ENCODE measurements around the gene CACNG1. TPM values are rescaled to one million over a fixed set of nuclear protein-coding genes. Genes with fewer than 3 reads are reported as not detected.
"Not testable (repeated sequence)": the region's sequence is repeated elsewhere in the genome, so short reads cannot be mapped to it uniquely, and the experiment has no call there.

CACNG1 gene
- total and polyA plus RNA-seq, 2 experiments from 2014 or later, result not detected

DNA sequence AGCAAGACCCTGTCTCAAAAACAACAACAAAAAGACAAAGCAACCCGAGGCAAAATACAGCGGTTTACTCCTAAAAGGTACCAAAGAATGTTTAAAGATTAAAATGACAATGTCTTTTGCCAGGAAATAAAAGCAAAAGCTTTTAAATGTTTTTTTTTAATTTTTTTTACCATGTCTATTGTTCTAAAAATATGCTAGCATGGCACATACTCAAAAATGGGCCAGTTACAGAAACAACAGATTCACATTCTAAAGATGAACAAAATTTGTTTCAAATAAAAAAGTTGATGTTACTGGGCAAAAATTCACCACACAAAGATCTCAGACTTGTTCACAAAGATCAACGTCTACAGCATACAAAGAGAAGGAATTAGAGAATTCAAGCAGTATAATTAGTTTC is 41.1 kb downstream of the CACNG1 start:
- DNase-seq (ENCODE audit: low spot score), result no peak
- 95% methylated on average over 3 of the region's 3 CpGs for WGBS (ENCODE audit: low lambda C conversion rate, missing lambda C conversion rate)
- Histone ChIP-seq H2AFZ (no peak overlapping the region), H3K4me1 (ENCODE audit: insufficient read depth) (no peaks in the 10 kb centered on the region), H3K27ac (no peak overlapping the region), H3K9me2 (replicated peaks; ENCODE audit: insufficient read depth) (no peaks in the 10 kb centered on the region), H3K9me3 (ENCODE audit: low read depth) (no peaks in the 10 kb centered on the region), H3K4me2 (no peak overlapping the region), H3K27me3 (no peaks in the 10 kb centered on the region), H4K20me1 (ENCODE audit: insufficient read depth, poor library complexity, severe bottlenecking) (peaks cover 5% of the 10 kb centered on the region), H3K79me2 (peaks cover 32% of the 10 kb centered on the region), H3K36me3 (replicated peaks; ENCODE audit: insufficient read depth, low read depth) (no peaks in the 10 kb centered on the region), H3K4me3 (no peak overlapping the region)
- TF ChIP-seq, protein P1, sequence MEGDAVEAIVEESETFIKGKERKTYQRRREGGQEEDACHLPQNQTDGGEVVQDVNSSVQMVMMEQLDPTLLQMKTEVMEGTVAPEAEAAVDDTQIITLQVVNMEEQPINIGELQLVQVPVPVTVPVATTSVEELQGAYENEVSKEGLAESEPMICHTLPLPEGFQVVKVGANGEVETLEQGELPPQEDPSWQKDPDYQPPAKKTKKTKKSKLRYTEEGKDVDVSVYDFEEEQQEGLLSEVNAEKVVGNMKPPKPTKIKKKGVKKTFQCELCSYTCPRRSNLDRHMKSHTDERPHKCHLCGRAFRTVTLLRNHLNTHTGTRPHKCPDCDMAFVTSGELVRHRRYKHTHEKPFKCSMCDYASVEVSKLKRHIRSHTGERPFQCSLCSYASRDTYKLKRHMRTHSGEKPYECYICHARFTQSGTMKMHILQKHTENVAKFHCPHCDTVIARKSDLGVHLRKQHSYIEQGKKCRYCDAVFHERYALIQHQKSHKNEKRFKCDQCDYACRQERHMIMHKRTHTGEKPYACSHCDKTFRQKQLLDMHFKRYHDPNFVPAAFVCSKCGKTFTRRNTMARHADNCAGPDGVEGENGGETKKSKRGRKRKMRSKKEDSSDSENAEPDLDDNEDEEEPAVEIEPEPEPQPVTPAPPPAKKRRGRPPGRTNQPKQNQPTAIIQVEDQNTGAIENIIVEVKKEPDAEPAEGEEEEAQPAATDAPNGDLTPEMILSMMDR (IDR thresholded peaks at IDR 0.05; ENCODE audit: poor library complexity), result no peak
- TF ChIP-seq EZH2 (IDR thresholded peaks at IDR 0.05; ENCODE audit: borderline replicate concordance), result no peak
- TF ChIP-seq EZH2phosphoT487 (IDR thresholded peaks at IDR 0.05; ENCODE audit: low read depth, severe bottlenecking, unreplicated experiment), result no peak

DNA sequence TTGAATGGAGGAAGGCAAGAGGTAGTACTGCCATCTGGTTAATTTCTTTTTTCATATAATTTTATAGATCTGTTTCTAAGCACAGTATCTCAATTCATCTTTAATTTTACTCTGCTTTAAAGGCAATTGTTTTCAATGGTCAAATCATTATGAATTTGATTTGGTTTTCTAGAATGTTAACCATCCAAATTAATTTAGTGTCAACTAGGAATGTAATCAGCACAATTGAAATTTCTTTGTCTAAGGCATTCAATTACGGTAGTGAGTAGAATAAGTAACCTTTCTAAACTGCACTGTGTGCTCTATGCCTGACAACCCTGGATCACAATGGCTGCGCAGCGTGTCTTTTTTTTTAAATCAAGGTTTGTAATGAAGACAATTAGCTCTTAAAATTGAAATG is 44.3 kb downstream of the CACNG1 start:
- no peaks in the 10 kb centered on the region for H3K4me1 ChIP-seq (ENCODE audit: insufficient read depth)
- H4K20me1 ChIP-seq (ENCODE audit: insufficient read depth, poor library complexity, severe bottlenecking), result peaks cover 11% of the 10 kb centered on the region
- H3K9me3 ChIP-seq (ENCODE audit: low read depth), result no peaks in the 10 kb centered on the region
- no peak overlapping the region for H3K4me2 ChIP-seq
- 96% methylated on average over 3 of the region's 3 CpGs for WGBS (ENCODE audit: low lambda C conversion rate, missing lambda C conversion rate)
- H3K4me3 ChIP-seq, result no peak overlapping the region
- peaks cover 44% of the 10 kb centered on the region for H3K79me2 ChIP-seq
- no peak overlapping the region for H3K27ac ChIP-seq
- H3K36me3 ChIP-seq (replicated peaks; ENCODE audit: insufficient read depth, low read depth), result no peaks in the 10 kb centered on the region
- H2AFZ ChIP-seq, result no peak overlapping the region
- no peak for DNase-seq (ENCODE audit: low spot score)
- H3K27me3 ChIP-seq, result no peaks in the 10 kb centered on the region
- H3K9me2 ChIP-seq (replicated peaks; ENCODE audit: insufficient read depth), result no peaks in the 10 kb centered on the region
- no peak for TF ChIP-seq EZH2 (IDR thresholded peaks at IDR 0.05; ENCODE audit: borderline replicate concordance)
- TF ChIP-seq, protein P1 (IDR thresholded peaks at IDR 0.05; ENCODE audit: poor library complexity), result no peak

DNA sequence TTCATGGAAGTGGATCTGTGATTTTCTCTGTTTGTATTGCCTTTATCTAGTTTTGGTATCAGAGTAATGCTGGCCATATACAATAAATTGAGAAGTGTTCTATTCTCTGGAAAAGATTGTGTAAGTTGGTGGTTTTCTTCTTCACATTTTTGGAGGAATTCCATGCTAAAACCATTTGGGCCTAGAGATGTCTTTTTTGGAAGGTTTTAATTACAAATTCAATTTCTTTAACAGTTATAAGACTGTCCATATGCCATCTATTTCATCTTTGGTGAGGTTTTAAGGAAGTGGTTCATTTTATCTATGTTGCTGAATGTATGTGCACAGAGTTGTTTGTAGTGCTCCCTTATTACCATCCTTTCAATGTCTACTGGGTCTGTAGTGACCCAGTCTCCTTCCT is 46.0 kb downstream of the CACNG1 start:
- peaks cover 11% of the 10 kb centered on the region for H4K20me1 ChIP-seq (ENCODE audit: insufficient read depth, poor library complexity, severe bottlenecking)
- H3K27me3 ChIP-seq, result no peaks in the 10 kb centered on the region
- H3K4me3 ChIP-seq, result no peak overlapping the region
- no peak overlapping the region for H2AFZ ChIP-seq
- TF ChIP-seq EZH2phosphoT487 (IDR thresholded peaks at IDR 0.05; ENCODE audit: low read depth, severe bottlenecking, unreplicated experiment) (no peak), EZH2 (IDR thresholded peaks at IDR 0.05; ENCODE audit: borderline replicate concordance) (no peak)
- TF ChIP-seq, protein P1 (IDR thresholded peaks at IDR 0.05; ENCODE audit: poor library complexity), result no peak
- H3K9me3 ChIP-seq (ENCODE audit: low read depth), result no peaks in the 10 kb centered on the region
- H3K27ac ChIP-seq, result no peak overlapping the region
- H3K79me2 ChIP-seq, result peaks cover 50% of the 10 kb centered on the region
- no peaks in the 10 kb centered on the region for H3K4me1 ChIP-seq (ENCODE audit: insufficient read depth)
- H3K36me3 ChIP-seq (replicated peaks; ENCODE audit: insufficient read depth, low read depth), result no peaks in the 10 kb centered on the region
- DNase-seq (ENCODE audit: low spot score), result no peak
- H3K9me2 ChIP-seq (replicated peaks; ENCODE audit: insufficient read depth), result no peaks in the 10 kb centered on the region
- H3K4me2 ChIP-seq, result no peak overlapping the region

DNA sequence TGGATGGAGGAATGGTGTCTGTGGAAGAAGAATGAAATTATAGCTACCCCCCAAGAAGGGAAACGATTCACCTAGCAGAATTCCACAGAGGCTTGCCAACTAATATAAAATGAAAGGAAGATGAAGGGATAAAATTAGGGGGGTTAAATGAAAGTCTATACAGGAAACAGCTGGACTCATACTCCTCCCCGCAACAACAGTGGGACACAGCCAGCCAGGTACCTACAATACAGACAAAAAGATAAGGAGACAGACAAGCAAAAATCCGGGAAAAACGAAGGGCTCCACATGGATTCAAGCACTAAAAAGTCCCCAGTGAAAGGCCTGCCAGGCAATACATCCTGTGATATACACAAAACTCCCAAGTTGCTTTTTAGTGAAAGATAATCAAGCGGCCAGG is 47.9 kb downstream of the CACNG1 start:
- H3K4me3 ChIP-seq, result no peak overlapping the region
- no peak for TF ChIP-seq EZH2 (IDR thresholded peaks at IDR 0.05; ENCODE audit: borderline replicate concordance)
- no peak for TF ChIP-seq EZH2phosphoT487 (IDR thresholded peaks at IDR 0.05; ENCODE audit: low read depth, severe bottlenecking, unreplicated experiment)
- TF ChIP-seq, protein P1 (IDR thresholded peaks at IDR 0.05; ENCODE audit: poor library complexity), result no peak
- no peaks in the 10 kb centered on the region for H3K9me2 ChIP-seq (replicated peaks; ENCODE audit: insufficient read depth)
- no peaks in the 10 kb centered on the region for H3K4me1 ChIP-seq (ENCODE audit: insufficient read depth)
- 90% methylated on average over 5 of the region's 5 CpGs for WGBS (ENCODE audit: low lambda C conversion rate, missing lambda C conversion rate)
- no peaks in the 10 kb centered on the region for H3K9me3 ChIP-seq (ENCODE audit: low read depth)
- peaks cover 11% of the 10 kb centered on the region for H4K20me1 ChIP-seq (ENCODE audit: insufficient read depth, poor library complexity, severe bottlenecking)
- H3K79me2 ChIP-seq, result peaks cover 62% of the 10 kb centered on the region
- H3K27me3 ChIP-seq, result no peaks in the 10 kb centered on the region
- no peaks in the 10 kb centered on the region for H3K36me3 ChIP-seq (replicated peaks; ENCODE audit: insufficient read depth, low read depth)
- H2AFZ ChIP-seq, result no peak overlapping the region
- H3K4me2 ChIP-seq, result no peak overlapping the region
- no peak for DNase-seq (ENCODE audit: low spot score)
- H3K27ac ChIP-seq, result no peak overlapping the region

DNA sequence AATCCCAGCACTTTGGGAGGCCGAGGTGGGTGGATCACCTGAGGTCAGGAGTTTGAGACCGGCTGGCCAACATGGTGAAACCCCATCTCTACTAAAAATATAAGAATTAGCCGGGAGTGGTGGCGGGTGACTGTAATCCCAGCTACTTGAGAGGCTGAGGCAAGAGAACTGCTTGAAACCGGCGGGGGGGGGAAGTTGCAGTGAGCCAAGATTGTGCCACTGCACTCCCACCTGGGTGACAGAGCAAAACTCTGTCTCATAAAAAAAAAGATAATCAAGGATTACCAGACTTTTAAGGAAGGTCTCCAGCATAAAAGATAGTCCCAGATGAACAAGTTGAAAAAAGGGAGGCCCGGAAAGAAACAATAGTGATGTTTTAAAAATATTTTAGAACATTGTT is 48.4 kb downstream of the CACNG1 start:
- not testable (repeated sequence) for H3K4me3 ChIP-seq; H3K9me3 ChIP-seq (ENCODE audit: low read depth); DNase-seq (ENCODE audit: low spot score); H3K9me2 ChIP-seq (replicated peaks; ENCODE audit: insufficient read depth); H3K4me1 ChIP-seq (ENCODE audit: insufficient read depth); H3K27me3 ChIP-seq; H3K36me3 ChIP-seq (replicated peaks; ENCODE audit: insufficient read depth, low read depth); H2AFZ ChIP-seq; H3K4me2 ChIP-seq; H3K27ac ChIP-seq
- Histone ChIP-seq H4K20me1 (ENCODE audit: insufficient read depth, poor library complexity, severe bottlenecking) (peaks cover 11% of the 10 kb centered on the region), H3K79me2 (peaks cover 64% of the 10 kb centered on the region)
- 77% methylated on average over 6 of the region's 7 CpGs for WGBS (ENCODE audit: low lambda C conversion rate, missing lambda C conversion rate)

Measured in hepatocyte (in vitro differentiated cells).